Measurements from ENCODE around the gene CHRM1.
"Not testable (repeated sequence)": the region's sequence is repeated elsewhere in the genome, so short reads cannot be mapped to it uniquely, and the experiment has no call there.

Gene CHRM1, protein sequence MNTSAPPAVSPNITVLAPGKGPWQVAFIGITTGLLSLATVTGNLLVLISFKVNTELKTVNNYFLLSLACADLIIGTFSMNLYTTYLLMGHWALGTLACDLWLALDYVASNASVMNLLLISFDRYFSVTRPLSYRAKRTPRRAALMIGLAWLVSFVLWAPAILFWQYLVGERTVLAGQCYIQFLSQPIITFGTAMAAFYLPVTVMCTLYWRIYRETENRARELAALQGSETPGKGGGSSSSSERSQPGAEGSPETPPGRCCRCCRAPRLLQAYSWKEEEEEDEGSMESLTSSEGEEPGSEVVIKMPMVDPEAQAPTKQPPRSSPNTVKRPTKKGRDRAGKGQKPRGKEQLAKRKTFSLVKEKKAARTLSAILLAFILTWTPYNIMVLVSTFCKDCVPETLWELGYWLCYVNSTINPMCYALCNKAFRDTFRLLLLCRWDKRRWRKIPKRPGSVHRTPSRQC

DNA sequence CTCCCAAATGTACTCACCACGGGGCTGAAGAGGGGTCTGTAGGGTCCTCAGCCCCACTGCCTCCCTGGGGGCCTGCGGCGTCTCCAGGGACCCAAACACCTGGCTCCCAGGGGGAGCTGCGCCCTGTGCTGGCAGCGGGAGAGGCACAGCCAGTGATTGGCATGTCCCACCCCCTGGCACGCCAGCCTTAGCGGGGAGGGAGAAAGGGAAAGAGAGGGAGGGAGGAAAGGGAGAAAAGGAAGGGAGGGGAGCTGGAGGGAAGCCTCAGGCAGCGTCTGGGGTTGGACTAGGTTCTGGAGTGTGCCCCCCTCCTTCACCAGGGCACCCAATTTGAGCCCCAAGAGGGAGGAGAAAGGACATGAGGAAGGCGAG, at the start of gene CHRM1:
TSS of gene CHRM1 (minus strand) at position 163 of the 372 bp plus-strand sequence. CDS start 10,263 bp downstream, outside the sequence.
- DNase-seq = no peak

DNA sequence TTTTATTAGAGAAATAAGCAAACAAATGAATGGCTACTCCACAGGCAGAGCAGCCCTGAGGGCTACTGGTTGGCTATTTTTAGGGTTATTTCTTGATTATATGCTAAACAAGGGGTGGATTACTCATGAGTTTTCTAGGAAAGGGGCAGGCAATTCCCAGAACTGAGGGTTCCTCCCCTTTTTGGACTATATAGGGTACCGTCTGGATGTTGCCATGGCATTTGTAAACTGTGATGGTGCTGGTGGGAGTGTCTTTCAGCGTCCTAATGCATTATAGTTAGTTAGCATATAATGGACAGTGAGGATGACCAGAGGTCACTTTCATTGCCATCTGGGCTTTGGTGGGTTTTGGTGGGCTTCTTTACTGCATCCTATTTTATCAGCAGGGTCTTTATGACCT, 44.4 kb upstream of the CHRM1 start:
- no peak for DNase-seq

DNA sequence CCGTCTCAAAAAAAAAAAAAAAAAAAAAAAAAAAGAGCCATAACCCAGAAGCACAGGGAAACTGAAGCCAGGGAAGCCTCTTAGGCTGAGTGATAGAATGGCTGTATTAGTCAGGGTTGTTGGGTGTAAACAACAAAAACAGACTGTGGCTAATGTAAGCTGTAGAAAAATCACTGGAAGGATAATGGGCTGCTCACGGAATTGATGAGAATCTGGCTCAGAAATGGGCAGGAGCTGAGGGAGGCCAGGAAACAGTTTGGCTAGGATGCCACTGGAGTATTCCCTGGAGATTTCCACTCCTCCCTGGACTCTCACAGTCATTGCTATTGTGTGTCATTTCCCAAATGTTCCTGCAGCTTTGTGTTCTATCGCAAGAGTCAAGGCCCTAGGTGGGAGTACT, 41.2 kb upstream of the CHRM1 start:
- no peak for DNase-seq

DNA sequence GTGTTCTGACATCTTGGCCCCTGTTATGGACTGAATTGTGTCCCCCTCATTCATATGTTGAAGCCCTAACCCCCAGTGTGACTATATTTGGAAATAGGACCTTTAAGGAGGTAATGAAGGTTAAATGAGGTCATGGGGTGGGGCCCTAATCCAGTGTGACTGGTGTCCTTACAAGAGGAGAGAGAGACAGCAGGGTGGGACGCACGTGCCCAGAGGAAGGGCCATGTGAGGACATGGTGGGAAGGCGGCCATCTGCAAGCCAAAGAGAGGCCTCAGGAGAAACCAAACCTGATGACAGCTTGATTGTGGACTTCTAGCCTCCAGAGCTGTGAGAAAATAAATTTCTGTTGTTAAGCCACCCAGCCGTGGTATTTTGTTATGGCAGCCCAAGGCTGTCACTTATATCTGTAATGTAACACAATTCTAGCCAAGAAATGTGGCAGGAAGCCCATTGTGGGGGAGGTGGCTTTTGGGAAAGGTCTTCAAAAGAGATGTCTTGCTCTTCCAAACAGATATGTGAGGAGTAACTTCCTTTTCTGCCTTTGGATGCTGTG, 39.9 kb upstream of the CHRM1 start:
- no peak for DNase-seq

DNA sequence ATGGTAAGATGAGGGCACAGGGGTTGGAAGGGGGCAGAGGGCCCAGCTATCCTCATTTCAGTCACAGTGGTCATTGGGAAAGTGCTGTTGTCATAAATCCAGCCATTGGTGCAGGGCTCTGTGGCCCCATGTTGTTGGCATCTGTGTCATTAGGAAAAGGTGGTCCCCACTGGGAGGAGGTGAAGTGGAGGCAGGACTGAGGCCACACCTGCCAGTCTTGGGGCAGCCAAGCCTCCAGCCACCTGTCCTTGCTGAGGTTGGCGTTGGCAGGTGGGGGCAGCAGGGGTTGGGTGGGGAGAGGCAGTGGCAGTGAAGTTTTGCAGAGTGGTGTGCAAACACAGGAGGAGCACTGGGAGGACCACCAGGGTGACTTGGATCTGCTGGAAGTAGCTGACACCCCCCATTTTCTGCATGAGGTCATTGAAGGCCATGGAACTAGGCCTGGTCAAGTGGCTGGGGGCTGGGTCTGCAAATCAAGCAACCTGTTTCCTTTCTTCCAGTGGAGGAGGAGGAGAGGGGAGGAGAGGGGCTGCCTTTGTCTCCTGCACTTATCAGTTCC, 38.3 kb upstream of the CHRM1 start:
- no peak for DNase-seq

DNA sequence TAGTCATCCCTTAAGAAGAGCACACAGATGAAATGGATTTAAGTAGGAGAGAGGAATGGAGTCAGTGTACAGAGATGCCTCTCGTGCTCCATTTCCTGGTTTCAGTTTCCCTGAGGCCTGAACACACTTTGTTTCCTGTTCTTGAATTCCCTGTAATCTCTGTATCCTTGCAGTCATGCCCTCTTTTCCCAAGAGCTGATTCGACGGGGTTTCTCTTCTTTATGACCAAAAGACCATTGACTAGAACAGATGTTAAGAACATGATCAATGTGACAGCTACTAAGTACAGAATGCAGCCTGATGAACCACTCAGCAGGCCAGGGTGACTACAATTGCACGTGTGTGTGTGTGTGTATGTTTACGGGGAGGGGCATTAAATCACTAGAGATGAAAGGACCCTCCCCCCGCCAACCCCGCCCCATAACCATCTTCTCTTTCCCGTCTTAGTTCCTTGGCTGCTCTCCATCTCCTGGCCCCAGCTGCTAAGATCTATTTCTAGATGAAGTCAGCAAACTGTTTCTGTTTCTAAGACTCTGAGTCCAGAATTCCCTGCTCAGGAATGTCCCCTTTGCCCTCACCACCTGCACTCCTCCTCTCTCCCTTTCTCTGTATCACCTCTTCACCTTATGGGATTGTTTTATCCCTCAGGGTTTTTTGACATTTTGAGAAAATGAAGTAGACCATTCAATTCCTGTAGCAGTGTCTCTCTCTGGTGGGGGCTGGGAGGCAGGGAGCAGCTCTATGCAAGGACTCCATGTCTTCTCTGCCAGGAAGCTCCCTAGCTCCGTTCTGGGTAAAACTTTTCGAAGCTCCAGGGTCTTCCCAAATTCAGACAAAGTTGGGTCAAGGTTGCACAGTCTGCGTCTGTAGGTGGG, 37.6 kb upstream of the CHRM1 start:
- DNase-seq = no peak

DNA sequence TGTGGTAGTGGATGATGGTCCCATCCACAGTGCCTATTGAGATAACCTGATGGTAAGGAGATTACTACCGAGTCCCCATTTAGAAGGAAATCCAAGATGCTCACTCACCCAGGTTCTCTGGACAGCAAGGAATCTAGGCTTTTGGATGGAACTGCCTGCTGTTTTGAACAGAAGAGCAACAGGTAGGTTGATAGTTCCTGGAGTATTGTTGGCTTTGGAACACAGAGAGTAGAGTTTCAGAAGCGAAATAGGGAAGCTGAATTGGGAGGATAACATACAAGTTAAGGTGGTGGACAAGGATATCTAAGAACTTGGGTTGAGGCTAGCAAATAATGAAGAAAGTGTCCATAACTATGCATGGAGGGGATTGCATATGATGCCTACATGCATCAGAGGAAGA, 36.0 kb upstream of the CHRM1 start:
- DNase-seq = no peak

DNA sequence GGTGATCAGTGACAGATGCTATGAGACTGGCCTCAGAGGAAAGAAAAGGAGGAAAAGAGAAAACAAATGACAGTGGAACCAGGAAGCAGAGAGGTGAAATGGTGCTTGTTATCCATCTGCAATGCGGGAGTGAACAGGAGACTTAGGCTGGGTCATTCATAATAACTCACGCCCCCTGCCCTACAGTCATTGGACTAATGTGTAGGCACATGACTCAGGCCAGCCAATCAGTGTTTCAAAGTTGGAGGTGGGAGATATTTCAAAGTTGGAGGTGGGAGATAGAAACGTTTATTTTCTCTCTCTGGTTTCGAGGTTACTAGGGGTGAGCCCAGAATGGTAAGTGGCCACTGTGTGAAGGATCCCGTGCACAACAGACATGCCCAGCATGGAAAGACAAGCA, 33.3 kb upstream of the CHRM1 start:
- no peak for DNase-seq

DNA sequence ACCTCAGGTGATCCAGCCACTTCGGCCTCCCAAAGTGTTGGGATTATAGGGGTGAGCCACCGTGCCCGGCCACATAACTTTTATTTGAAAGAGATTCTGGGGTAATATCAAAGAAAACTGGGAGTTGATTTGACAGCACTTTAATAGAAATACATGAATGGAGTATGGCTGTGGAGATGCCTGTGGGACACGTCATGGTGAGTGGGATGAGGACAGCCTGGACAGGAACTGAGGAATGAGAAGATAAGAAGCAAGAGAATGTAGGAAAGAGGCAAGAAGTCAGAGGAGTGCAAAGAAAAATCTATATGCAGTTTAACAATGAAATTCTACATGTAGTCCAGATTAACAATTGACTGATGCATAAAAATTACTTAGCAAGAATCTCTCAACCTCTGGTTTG, 32.6 kb upstream of the CHRM1 start:
- DNase-seq = no peak

DNA sequence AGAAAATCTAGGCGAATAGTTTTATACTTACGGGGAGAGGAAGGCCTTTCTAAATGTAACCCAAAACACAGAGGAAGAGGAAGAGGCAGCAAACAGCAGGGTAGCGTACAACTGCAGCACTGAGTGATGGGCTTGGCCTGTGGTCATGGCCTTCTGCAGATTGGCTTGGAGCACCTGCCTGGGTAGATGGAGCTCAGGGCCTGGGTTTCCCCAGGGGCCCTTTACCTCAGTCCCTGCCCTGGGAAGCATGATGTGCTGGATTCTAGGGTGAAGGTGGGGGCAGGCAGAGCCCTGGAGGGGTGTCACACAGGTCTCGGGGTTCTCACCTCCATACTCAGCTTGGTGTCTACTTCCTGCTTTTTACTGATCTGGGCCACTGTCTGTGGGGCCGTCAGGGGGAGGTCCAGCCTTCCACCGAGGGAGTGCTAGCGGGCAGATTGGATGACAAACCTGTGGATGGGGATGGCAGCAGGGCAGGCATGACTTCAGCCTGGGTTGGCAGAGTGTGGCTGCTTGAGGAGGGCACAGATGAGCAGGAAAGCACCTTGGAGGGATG, 27.7 kb upstream of the CHRM1 start:
- DNase-seq = no peak

DNA sequence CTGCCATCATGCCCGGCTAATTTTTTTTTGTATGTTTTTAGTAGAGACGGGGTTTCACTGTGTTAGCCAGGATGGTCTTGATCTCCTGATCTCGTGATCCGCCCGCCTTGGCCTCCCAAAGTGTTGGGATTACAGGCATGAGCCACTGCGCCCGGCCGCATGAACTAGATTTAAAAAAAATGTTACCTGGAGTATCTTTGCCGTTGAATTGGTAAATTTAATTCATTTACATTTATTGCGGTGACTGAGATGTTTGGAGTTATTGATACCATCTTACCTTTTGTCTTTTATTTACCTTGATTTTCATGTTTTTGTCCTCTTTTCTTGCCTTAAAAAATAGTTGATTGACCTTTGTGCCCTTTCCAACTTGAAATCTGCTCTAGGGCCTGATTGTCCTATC, 24.4 kb upstream of the CHRM1 start:
- not testable (repeated sequence) for DNase-seq

DNA sequence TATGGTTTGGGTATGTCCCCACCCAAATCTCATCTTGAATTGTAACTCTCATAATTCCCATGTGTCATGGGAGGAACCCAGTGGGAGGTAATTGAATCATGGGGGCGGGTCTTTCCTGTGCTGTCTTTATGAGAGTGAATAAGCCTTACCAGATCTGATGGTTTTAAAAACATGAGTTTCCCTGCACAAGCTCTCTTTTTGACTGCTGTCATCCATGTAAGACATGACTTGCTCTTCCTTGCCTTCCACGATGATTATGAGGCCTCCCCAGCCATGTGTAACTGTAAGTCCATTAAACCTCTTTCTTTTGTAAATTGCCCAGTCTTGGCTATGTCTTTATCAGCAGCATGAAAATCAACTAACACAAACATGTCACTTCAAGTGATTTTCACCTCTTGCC, 16.4 kb upstream of the CHRM1 start:
- DNase-seq = not testable (repeated sequence)

DNA sequence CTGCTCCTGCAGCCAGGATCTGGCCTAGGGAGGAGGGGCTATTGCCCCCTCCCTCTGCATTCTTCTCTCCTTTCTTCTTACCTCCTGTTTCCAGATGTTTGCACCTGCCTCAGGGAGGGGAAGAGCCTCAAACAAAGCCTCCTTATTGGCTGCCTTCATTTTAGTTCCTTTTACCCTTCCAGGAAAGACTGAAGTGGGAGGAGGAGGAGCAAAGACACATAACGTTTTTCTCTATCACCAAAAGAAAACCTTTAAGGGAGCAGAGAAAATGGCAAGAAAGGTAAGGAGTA, 13.3 kb upstream of the CHRM1 start:
- DNase-seq = no peak

DNA sequence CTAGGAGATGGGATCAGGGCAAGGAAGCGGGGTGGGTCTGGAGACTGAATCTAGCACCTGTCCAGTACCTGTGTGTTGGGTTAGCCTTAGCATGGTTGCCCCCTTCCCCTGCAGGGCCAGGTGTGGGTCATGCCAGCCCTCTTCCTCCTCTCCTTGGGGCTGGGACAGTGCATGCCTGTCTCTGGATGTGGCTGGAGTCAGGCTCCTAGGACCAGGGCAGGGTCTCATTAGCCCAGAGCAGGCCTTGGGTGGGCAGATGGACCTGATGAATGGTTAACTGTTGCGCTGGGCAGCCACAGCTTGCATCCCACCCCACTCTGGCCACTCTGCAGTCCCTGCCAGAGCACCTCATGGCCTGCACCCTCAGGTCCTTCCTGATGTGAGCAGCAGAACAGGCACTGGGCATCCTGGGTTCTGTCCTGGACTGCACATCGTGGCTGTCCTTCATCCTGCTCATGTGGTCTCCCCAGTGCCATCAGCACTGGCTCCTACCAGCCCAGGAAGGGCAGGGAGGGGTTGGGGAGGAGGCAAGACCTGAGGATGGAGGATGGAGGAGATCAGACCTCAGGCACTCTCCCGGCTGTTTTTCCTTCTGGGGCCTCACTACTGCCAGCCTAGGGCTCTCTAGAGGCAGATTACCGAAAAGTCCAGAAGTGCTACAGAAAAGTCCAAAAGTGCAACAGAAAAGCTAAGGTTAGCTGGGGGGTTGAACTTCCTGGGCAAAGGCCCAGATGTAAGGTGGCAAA, 12.8 kb upstream of the CHRM1 start:
- DNase-seq = no peak

DNA sequence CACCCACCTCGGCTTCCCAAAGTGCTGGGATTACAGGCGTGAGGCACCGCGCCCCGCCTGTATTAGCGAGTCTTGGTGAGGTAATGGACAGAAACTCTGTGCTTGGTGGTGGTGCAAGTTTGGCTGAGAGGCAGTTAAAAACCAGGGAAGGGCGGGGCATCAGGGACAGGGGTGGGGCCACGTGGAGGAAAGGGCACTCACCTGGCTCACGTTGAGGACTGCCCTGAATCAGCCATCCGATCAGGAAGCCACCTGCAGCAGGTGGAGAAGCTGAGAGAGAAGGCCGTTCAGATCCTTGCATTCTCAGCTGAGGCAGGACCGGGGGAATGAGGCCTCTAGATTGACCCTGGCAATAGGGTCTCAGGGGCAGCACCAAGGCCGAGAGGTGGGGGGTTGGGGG, 12.1 kb upstream of the CHRM1 start:
- no peak for DNase-seq

DNA sequence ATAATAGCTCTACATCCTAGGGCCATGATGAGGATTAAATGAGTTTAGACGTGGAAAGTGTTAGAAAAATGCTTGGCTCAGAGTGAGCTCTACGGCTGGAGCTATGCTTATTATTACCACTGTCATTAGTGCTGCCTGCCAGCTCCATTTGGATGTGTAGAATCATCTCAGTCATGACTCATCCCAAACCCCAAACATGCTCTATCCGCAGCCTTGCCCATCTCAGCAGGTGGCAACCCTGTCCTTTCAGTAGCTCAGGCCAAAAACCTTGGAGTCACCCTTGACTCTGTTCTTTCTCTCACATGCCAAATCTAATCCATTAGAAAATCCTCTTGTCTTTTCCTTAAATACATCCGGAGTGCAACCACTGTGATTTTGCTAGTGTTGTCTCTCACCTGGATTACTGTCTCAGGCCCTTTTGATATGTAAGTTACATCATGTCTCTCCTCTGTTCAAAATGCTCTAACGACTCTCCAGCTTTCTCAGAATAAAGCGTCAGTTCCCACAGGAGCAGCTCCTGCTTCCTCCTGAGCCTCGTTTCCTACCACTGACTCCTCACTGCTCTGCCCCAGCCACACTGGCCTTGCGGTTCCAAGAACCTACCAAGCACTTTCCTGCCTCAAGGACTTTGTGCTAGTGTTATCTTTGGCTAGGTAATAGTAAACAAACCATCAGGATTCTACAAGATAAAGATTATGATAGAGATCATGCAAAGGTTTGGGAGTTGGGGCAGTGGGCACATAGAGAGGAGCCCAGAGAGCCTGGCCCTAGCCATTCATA, 10.5 kb upstream of the CHRM1 start:
- no peak for DNase-seq

DNA sequence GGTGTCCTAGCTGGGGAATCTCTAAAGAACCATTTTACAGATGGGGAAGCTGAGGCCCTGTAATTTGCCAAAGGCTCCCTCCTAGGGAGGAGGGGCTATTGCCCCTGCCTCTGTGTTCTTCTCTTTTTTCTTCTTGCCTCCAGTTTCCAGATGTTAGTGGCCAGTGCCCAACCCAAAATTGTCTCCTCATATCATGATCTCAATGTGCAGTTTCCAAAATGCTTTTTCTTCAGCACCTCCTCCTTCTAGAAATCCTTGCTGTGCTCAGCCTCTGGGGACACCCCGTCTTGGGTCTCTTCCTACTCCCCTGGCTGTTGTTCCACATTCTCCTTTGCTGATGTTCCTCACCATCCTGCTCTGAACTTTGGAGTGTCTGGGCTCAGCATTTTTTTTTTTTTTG, 9.5 kb upstream of the CHRM1 start:
- DNase-seq = no peak

DNA sequence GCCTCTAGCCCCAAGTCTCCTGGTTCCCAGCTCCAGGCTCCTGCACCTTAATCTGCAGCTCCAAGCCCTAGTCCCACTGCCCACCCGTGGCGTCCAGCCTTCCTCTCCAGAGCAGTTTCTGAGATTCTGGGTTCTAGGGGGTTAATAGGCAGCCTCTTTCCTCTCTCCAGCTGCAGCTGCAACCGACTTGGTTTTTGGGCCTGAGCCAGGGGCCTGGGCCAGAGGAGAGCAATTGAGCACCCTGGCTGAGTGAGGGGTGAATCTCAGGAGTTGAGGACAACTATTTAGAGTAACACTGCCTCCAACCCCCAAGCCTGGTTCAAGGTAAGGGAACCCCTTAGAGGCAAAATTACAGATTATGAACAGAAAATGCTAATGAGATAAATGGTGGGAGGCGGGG, 9.0 kb upstream of the CHRM1 start:
- DNase-seq = no peak

DNA sequence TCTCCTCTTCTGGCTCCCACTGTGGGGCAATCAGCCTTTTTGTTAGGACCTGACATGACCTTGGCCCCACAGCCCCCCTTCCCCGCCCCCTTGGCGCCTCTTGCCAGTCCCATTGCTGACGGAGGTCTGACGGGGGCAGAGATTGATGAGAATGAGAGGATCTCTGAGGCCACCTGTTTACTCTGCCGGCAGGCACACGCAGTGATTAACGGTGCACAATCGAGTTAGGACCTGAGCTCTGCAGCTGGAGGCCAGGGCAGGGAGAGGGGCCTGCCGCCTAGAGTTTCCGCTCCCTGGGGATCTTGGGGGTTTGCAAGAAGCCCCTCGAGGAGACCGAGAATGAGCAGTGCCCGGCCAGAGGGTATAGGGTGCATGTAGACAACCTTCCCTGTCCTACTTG, 6.8 kb upstream of the CHRM1 start:
- no peak for DNase-seq

DNA sequence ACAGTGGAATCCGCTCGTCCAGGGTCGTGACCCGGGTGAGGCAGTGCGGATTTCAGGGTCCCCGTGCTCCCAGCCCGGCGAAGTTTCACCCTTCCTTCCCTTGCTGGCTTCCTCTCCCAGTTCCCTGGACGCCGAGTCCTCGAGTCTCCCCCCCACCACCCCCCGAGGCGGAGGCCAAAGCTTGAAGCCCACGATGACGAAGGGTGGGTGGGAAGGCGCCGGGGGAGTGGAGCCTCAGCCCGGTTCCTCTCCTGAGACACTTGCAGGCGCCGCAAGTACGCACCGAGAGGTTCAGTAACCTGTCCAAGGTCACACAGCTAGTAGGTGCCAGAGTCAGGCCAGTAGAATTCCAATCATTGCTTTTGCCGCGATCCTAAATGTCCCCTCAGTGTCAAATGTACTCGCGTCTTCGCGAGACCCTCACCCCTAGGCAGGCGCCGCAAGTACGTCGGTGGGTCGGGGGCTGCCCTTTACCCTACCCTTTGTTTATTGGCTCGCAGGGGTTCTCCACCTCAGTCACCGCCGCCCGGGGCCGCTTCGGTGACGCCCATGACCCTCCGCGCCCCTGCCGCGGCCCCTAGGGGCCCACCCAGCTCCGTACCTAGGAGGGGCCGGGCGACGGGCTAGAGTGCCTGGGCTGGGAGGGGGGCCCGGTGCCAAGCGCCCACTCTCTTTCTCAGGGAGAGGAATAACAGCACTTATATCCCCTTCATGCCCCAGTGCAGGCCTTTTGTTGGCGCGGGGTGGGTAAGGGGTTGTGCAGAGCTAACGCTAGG, 5.7 kb upstream of the CHRM1 start:
- DNase-seq = no peak

Measured in kidney glomerular epithelial cell (primary cell).